GM18858 (cell line): Measurements from ENCODE around the gene MEX3A.
"Not testable (repeated sequence)": the region's sequence is repeated elsewhere in the genome, so short reads cannot be mapped to it uniquely, and the experiment has no call there.

Source experiments
- ATAC-seq: cut with Tn5 transposase; IDR thresholded peaks from one replicate; pipeline ENCODE4 v1.9.1; 2021; ENCODE audit not compliant: unreplicated experiment

The MEX3A gene

DNA sequence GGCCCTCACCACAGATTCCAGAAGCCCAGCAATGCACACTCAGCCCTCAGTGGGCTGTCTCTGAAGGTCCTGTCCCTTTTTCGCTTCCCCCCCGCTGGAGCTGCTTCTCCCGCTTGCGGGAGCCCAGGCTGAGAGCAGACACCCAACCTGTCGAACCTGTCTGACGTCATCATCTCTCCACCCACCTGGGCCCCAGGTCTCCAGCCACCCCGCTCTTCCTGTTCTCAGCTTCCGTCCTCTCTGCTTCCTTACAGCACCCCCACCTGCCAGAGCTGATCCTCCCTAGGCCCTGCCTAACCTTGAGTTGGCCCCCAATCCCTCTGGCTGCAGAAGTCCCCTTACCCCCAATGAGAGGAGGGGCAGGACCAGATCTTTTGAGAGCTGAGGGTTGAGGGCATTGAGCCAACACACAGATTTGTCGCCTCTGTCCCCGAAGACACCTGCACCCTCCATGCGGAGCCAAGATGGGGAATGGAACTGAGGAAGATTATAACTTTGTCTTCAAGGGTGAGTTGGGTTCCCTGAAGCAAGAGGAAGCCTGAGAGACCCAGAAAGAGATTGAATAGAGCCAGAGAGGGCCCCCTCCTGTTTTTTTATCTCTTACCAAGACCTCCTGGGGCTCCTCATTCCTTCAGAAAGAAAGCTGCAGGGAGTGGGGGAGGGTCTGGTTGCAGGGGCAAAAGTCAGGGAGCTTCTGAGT is 21.2 kb downstream of the MEX3A start, which contains the start of gene RAB25:
TSS of gene RAB25 (plus strand) at position 224 of the 700 bp plus-strand sequence. CDS start at position 465, 241 bp downstream.
- no peak for ATAC-seq

DNA sequence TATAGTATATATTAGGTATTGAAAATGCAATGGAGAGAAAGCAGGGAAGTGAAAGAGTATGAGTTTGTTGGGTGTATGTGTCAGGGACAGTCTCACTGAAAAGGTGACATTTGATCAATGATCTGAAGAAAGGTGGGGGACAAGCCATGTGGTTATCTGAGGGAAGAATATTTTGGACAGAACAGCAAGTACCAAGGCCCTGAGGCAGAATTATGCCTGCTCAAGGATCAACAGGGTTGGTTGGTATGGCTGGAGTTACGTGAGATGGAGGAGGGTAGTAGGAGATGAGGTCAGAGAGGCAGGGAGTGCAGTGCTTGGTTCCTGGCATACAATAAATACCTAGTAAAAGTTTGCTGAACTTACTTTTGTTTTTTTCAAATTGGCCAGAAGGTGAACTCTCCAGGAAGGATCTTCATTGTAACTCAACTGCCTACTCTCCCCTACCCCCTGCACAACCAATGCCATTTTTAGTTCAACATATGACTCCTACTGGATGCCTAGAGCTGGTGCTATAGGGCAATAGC is 25.9 kb downstream of the MEX3A start:
- ATAC-seq, result no peak

DNA sequence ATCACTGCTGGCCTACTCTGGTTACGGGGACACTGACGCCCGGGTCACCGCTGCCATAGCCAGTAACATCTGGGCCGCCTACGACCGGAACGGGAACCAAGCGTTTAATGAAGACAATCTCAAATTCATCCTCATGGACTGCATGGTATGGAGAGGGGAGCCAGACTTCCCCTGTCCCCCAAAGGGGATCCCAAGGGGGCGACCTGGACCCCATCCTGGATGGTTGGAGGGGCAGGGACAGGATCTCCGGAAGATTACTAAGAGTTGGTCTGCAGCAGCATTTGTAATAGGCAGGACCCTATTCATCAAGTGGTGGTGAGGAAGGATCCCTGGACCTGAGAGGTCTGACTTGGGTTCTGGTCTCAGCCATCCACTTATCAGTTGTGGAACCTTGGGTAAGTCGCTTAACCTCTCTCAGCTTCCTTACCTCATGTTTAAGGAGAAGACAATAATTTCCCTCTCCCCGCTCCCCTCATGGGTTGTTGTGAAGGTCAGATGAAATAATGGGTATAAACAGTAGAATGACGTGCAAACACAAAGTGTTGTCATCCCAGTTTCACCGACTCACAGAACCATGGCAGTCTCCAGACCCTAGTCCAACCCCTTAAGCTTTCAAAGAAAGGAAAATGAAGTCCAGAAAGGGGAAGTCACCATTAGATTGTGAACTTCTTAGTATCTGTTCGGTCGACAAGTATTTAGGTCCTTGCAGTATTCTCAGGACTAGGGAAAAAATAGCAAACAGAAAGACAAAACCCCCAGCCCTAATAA is 26.8 kb downstream of the MEX3A start:
- no peak for ATAC-seq

DNA sequence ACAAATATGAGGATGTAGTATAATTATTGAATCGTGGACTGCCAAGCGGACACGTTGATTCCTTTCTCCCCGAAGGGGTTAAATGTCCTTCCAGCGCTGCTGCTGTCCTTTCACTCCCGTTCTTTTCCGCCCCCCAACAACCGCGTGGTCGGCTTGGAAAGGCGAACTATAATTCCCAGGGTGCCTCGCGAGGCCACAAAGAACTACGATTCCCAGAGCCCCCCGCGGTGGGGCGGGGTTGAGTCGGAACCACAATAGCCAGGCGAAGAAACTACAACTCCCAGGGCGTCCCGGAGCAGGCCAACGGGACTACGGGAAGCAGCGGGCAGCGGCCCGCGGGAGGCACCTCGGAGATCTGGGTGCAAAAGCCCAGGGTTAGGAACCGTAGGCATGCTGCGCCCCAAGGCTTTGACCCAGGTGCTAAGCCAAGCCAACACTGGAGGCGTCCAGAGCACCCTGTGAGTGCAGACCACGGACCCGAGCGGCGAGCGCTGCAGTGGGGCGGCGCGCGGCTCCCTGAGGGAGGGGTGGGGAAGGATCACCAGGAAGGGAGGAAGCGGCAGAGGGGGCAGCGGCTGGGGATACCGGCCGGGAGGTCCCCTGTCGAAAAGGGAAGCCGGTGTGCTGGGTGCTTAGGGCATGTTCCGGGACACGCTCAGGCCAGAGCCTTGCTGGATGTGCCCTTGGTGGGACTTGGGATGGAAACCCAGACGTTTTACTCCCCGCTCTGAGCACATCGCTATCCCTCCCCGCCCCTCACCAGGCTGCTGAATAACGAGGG is 27.6 kb downstream of the MEX3A start, which contains the start of gene LAMTOR2:
TSS of gene LAMTOR2 (plus strand) at position 283 of the 781 bp plus-strand sequence. CDS start at position 391, 108 bp downstream.
- ATAC-seq, result peak; percentile 68

GRCh38 chr1:156053768-156054499 is 28.3 kb downstream of the MEX3A start, which contains the start of gene UBQLN4:
UBQLN4 (minus strand) TSS chr1:156053798; CDS start chr1:156053701, 97 bp downstream.
- ATAC-seq, result no peak

GRCh38 chr1:156052862-156053767 is 29.1 kb downstream of the MEX3A start:
- ATAC-seq, result no peak

DNA sequence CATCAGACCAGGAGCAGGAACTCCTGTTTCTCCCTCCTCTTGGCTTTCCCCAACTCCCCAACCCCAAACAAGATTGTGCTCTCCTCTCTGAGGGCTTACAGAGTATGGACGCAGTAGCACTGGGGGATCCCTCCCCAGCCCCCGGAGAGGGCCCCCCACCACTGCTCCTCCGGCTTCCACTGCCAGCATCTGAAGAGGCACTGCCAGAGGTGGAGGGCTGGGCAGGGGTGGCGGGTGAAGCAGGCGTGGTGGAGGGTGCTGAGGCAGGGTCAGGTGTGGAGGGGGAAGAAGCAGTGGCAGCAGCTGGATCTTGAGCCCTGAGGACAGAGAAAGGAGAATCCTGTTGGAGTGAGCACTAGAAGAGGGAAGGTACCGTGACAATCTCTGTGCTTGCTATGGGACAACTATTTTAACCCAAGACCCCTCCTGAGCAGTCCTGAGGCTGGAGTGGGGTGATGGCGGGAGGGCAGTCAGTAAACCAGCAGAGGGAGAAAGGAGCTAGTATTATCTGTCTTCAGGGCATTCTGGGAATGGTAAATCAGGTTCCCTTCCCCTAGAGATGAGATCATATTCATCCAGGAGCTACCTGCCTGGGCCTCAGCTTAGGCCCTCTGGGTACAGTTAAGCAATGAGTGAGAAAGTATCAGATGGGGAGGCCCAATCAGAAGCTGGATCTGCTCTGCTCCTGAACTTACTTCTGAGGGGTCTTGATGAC is 31.1 kb downstream of the MEX3A start:
- ATAC-seq, result no peak

DNA sequence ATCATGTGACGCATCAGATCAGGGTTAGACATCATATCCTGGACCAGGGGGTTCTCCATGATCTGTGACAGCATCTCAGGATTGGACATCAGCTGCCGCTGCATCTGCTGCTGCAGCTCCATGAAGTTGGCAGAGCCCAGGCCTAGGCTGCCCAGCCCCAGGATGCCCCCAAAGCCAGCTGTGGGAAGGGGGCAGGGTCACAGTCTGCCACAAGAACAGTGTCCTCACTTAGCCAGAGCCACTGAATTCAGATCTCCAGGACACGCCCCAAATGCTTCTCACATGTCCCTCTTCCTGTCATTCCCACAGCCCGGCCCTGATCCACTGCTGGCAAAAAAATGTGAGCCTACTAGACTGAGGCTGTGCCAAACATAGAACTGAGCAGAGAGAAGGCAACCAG is 31.9 kb downstream of the MEX3A start:
- no peak for ATAC-seq

- ATAC-seq, result no peak
Observed at GRCh38 chr1:156048663-156049258, 33.5 kb downstream of the MEX3A start.

- no peak for ATAC-seq
Observed at GRCh38 chr1:156045076-156045475, 37.2 kb downstream of the MEX3A start.

GRCh38 chr1:156042828-156043227 is 39.4 kb downstream of the MEX3A start:
- ATAC-seq, result no peak

GRCh38 chr1:156034991-156035390 is 47.3 kb downstream of the MEX3A start:
- ATAC-seq, result not testable (repeated sequence)

DNA sequence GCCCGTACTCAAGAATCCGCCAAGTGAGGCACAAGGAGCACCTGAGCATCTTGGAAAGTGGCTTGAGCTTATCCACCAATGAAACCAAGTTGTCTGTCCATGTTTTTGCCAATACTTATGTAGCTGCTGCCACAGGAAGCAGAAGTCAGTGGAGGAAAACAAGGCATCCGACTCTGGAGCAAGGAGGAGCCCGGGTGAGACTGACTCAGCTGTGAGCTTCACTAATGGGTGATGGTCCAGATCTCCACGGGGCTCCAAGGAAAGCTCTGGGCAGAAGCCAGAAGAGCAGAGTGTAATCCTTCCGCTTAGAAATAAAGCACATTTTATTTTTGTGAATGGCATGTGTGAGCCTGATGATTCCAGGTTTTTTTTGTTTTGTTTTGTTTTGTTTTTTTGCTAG is 49.3 kb downstream of the MEX3A start:
- ATAC-seq, result no peak

- ATAC-seq, result no peak
Observed at GRCh38 chr1:156026588-156026987, 55.7 kb downstream of the MEX3A start.

GRCh38 chr1:156025876-156026275 is 56.4 kb downstream of the MEX3A start:
- ATAC-seq, result no peak

GRCh38 chr1:156024801-156025200 is 57.5 kb downstream of the MEX3A start:
- no peak for ATAC-seq
